ENCODE results near the gene RAPGEF1.

- TF ChIP-seq CTCF (IDR thresholded peaks at IDR 0.05) (no peak), ZFX (IDR thresholded peaks at IDR 0.05; ENCODE audit: borderline replicate concordance) (no peak)
Observed at GRCh38 chr9:131734781-131735180, 5.1 kb downstream of the RAPGEF1 start.

Measured in 22Rv1 (cell line).